SU-DHL-6 (cell line): ENCODE data around the gene PANK2.
"Not testable (repeated sequence)": the region's sequence is repeated elsewhere in the genome, so short reads cannot be mapped to it uniquely, and the experiment has no call there.

ENCODE experiments used
- H2AFZ ChIP-seq: fragments of 200-600 bp; sonication (generic); 2 replicates; pipeline ENCODE4 v1.6.1; 2014; ENCODE audit warnings: low read depth, mild to moderate bottlenecking, moderate library complexity, mixed read lengths, antibody characterized with exemption, low read length; ENCODE audit not compliant: severe bottlenecking
- H3F3A ChIP-seq: fragments of 200-600 bp; shearing (Covaris generic); 2 replicates; pipeline ENCODE4 v1.6.0; 2016; ENCODE audit warnings: antibody characterized with exemption, mild to moderate bottlenecking; ENCODE audit not compliant: insufficient read depth
- H3K27ac ChIP-seq: fragments of 200-600 bp; sonication (generic); 2 replicates; pipeline ENCODE4 v1.5.1; 2016; ENCODE audit warnings: low read depth, mild to moderate bottlenecking, low read length, moderate library complexity, mixed read lengths
- H3K27me3 ChIP-seq: fragments of 200-600 bp; sonication (generic), shearing (Covaris generic); 2 replicates; pipeline ENCODE4 v1.6.0; 2014; ENCODE audit warnings: mild to moderate bottlenecking, low read length
- H3K36me3 ChIP-seq: fragments of 200-600 bp; sonication (generic); 2 replicates; pipeline ENCODE4 v1.6.1; 2014; ENCODE audit warnings: mild to moderate bottlenecking, low read length, mixed read lengths
- H3K4me2 ChIP-seq: fragments of 300-600, 200-600 bp; shearing (Covaris generic), sonication (generic); 2 replicates; pipeline ENCODE4 v1.6.0; 2014; ENCODE audit warnings: low read length, low read depth, mild to moderate bottlenecking; ENCODE audit not compliant: poor library complexity, severe bottlenecking
- H3K4me3 ChIP-seq: fragments of 200-600 bp; sonication (generic); 2 replicates; pipeline ENCODE4 v1.5.1; 2014; ENCODE audit warnings: antibody characterized with exemption, low read length, mild to moderate bottlenecking, mixed read lengths; ENCODE audit not compliant: insufficient read depth, poor library complexity, severe bottlenecking
- H3K79me2 ChIP-seq: fragments of 200-600 bp; sonication (generic); 2 replicates; pipeline ENCODE4 v1.6.1; 2014; ENCODE audit warnings: mild to moderate bottlenecking, low read length, moderate library complexity; ENCODE audit not compliant: insufficient read depth
- H3K9ac ChIP-seq: fragments of 200-600 bp; sonication (generic); 2 replicates; pipeline ENCODE4 v1.7.0; 2014; ENCODE audit warnings: mild to moderate bottlenecking, low read length
- H3K9me2 ChIP-seq: fragments of 200-600 bp; sonication (generic); replicated peaks from 2 replicates; pipeline ENCODE4 v1.6.1; 2014; ENCODE audit warnings: low read length; ENCODE audit not compliant: insufficient read depth
- H3K9me3 ChIP-seq: fragments of 200-600 bp; sonication (generic); 2 replicates; pipeline ENCODE4 v1.6.1; 2014; ENCODE audit warnings: low read length, mixed read lengths; ENCODE audit not compliant: insufficient read depth
- H4K20me1 ChIP-seq: fragments of 200-600 bp; sonication (generic); 2 replicates; pipeline ENCODE4 v1.6.1; 2014; ENCODE audit warnings: low read depth, mild to moderate bottlenecking, antibody characterized with exemption, low read length, moderate library complexity, mixed read lengths
- CTCF ChIP-seq: fragments of 200-600 bp; sonication (generic); IDR thresholded peaks from one replicate; pipeline ENCODE4 v1.5.1; 2017; ENCODE audit warnings: antibody characterized with exemption, mild to moderate bottlenecking, low read length, moderate library complexity; ENCODE audit not compliant: insufficient read depth, poor library complexity, severe bottlenecking
- EZH2phosphoT487 ChIP-seq: fragments of 200-600 bp; sonication (generic), shearing (Covaris generic); conservative IDR thresholded peaks from 2 replicates; pipeline ENCODE4 v1.6.1; 2018; ENCODE audit warnings: mild to moderate bottlenecking, antibody characterized with exemption, low read length, moderate library complexity, mixed read lengths

Gene PANK2

GRCh38 chr20:3940905-3941304 is 51.7 kb downstream of the PANK2 start:
- Histone ChIP-seq H3K9ac (no peak overlapping the region), H3K9me3 (no peaks in the 10 kb centered on the region), H3K36me3 (no peaks in the 10 kb centered on the region), H3F3A (no peaks in the 10 kb centered on the region), H3K4me3 (no peak overlapping the region), H3K27ac (no peak overlapping the region), H3K79me2 (no peaks in the 10 kb centered on the region), H2AFZ (no peak overlapping the region), H3K9me2 (no peaks in the 10 kb centered on the region), H3K27me3 (no peaks in the 10 kb centered on the region), H4K20me1 (no peaks in the 10 kb centered on the region), H3K4me2 (no peak overlapping the region)
- TF ChIP-seq CTCF (no peak), EZH2phosphoT487 (no peak)

GRCh38 chr20:3946666-3947065 is 57.5 kb downstream of the PANK2 start:
- H3K9ac ChIP-seq, H3K9me3 ChIP-seq, H3K27me3 ChIP-seq, H3K79me2 ChIP-seq, H3K27ac ChIP-seq, H3K4me3 ChIP-seq, H2AFZ ChIP-seq, H4K20me1 ChIP-seq, H3F3A ChIP-seq, H3K4me2 ChIP-seq, H3K9me2 ChIP-seq, H3K36me3 ChIP-seq: not testable (repeated sequence)

- Histone ChIP-seq H3K9ac (no peak overlapping the region), H3F3A (no peaks in the 10 kb centered on the region), H3K4me2 (no peak overlapping the region), H3K79me2 (no peaks in the 10 kb centered on the region), H3K4me3 (no peak overlapping the region), H3K36me3 (no peaks in the 10 kb centered on the region), H2AFZ (no peak overlapping the region), H3K9me3 (no peaks in the 10 kb centered on the region), H3K27me3 (no peaks in the 10 kb centered on the region), H3K9me2 (no peaks in the 10 kb centered on the region), H4K20me1 (no peaks in the 10 kb centered on the region), H3K27ac (no peak overlapping the region)
- no peak for TF ChIP-seq EZH2phosphoT487
These were observed 75.5 kb downstream of the PANK2 start for GRCh38 chr20:3964719-3965118.

GRCh38 chr20:3966571-3966970 is 77.4 kb downstream of the PANK2 start:
- no peaks in the 10 kb centered on the region for H3K27me3 ChIP-seq
- H3K4me2 ChIP-seq: no peak overlapping the region
- no peaks in the 10 kb centered on the region for H3K9me3 ChIP-seq
- TF ChIP-seq EZH2phosphoT487: no peak
- no peak for TF ChIP-seq CTCF
- H3K9ac ChIP-seq: no peak overlapping the region
- H3K27ac ChIP-seq: no peak overlapping the region
- no peaks in the 10 kb centered on the region for H3K9me2 ChIP-seq
- no peaks in the 10 kb centered on the region for H3F3A ChIP-seq
- no peaks in the 10 kb centered on the region for H3K79me2 ChIP-seq
- no peak overlapping the region for H2AFZ ChIP-seq
- H3K36me3 ChIP-seq: no peaks in the 10 kb centered on the region
- H3K4me3 ChIP-seq: no peak overlapping the region
- H4K20me1 ChIP-seq: no peaks in the 10 kb centered on the region
